ENCODE data around the gene CCSAP.
A peak's percentile ranks its signal among the peaks of the same experiment; 100 is the strongest.
"Not testable (repeated sequence)": the region's sequence is repeated elsewhere in the genome, so short reads cannot be mapped to it uniquely, and the experiment has no call there.

The CCSAP gene, protein sequence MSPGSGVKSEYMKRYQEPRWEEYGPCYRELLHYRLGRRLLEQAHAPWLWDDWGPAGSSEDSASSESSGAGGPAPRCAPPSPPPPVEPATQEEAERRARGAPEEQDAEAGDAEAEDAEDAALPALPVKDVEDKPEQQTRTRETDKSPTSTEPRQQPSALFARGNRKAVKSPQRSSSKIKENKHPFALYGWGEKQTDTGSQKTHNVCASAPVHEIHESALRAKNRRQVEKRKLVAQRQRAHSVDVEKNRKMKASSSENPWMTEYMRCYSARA

DNA sequence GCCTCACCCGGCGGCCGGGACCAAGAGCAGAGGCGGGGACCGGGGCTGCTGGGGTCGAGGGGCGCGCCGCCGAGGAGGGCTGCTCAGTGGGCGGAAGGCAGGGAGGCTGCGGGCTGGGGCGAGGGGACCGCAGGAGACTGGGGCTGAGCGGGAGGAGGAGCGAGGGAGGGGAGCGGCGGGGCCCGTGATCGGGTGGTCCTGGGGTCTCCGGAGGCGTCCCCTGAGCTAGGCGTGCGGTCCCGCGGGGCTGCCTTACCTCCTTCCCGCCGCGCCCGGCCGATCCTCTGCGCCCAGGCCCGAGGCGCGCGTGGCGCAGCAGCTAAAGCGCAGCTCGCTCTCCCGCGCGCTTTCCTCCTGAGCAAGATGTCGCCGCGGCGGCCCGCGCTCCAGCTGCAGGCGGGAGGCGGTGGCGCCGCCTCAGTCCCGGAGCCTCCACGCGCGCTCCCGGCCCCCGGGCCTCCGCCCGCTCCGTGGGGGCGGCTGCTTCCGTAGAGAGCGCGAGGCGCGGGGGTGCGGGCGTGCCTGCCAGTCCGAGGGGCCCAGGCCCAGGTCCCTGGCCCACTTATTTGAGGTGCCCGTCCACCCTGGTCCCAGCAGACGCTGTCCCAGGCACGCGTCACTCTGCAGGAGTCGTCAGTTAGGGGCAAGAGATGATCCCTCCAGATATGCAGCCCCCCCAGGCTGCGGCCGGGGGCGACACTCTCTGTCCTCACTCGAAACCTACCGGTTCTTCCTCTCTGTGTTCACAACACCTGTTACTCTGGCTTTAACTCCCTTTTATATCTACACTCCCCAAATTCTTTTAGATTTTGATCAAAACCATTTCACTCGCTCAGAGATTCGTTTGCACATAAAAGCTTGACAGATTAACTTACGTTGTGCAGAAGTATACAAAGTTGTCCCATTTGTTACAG, at the start of gene CCSAP:
Gene CCSAP (minus strand): TSS at position 392 of the 914 bp plus-strand sequence. CDS start 582 bp downstream, outside the sequence.
- peak; percentile 61 to 62 for DNase-seq

DNA sequence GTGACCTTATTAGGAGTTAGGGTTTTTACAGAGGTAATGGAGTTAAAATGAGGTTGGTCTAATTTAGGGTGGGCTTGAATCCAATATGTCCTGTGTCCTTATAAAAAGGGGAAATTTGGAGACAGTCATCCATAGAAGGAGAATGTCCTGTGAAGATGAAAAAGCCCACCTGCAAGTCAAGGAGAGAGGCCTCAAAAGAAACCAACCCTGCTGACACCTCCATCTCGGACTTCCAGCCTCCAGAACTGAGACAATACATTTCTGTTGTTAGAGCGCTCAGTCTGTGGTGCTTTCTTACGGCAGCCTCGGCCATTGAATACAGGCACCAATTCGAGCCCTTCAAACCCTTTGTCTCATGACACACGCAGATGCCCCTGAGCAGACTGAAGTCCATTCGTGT, 47.3 kb upstream of the CCSAP start:
- DNase-seq: no peak

DNA sequence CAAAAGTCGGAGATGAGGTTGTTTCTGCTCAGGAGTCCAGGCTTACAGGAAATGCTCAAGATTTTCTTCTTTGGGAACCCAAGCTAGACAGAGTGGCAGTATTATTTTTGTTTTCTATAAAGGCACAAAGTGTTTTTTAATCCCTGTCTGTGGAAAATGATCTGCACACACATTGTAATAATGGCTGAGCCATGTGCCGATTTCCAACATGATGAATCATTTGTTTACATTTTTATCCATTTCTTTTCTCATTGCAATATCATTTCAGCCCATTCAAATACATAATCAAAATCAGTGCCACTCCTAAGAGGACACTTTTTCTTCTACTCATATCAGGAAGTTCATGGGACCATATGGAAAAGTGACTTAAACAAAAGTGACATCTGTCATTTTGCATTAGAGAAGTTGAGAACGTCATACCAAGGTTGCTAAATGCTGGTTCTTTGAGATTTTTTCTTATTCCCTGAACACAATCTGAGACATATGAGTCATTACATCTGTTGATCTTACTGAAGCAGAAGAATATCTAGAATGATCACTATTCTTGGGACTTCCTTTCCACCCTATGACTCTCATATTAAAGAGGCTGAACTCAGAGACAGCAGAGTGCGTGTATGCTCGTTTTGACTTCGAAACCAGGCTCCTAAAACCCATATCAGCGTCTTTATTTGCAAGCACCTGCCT, 46.2 kb upstream of the CCSAP start:
- DNase-seq: no peak

DNA sequence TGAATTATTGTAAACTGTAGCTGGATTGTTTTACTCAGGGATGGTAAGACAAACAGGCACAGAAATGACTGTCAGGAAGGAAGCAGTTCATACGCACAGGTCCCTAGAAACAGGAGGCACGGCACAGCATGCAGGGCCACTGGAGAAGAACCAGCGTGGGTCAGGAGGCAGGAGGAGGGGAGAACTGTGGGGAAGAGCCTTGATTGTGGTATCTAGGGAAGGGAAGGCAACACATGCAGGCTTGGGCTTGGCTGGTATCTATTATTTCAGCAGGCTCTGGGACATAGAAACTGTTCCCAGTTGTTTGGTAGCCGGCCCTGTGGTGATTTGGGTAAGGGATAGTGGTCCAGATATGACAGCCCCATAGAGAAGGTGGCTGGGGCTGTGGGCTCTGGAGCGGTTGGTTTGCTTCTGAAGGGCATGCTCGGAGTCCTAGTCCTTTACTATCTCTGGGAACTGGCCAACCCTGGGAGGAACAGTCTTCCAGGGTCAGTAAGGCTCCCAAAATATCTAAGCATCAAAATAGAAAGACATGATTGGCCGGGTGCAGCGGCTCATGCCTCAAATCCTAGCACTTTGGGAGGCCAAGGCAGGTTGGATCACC, 43.1 kb upstream of the CCSAP start:
- no peak for DNase-seq

DNA sequence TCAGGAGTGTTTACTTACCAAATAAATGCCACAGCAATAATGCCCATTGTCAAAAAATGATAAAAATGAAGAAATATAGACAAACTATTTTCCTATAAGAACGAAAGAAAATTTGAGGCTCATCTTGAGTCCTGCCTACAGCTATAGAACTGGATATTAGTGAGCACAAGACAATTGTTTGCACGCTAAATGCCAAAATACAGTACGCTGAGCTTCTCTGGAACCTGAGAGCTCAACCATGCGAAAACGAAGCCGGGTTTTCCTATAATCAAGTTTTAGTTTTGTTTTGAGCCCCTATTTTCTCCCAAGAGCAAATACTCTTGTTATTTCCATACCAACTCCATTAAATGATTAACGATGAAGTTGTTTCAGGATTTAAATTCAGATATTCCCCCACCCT, 42.0 kb upstream of the CCSAP start:
- no peak for DNase-seq

DNA sequence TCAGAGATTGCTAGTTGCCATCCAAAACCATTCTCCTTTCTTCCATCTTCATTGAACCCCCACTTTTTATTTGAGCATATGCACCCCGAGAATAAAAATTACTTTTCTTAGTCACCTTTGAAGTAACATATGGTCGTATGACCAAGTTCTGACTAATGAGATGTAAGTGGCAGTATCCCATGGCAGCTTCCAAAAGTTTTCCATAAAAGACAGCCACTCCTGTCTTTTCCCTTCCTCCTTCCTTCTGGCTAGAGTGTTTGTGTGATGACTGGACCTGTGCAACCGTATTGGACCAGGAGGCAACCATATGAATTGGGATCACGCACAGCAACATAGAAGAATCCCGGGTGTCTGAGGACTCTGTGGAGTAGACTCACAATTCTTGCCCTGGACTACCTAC, 41.1 kb upstream of the CCSAP start:
- DNase-seq: no peak

DNA sequence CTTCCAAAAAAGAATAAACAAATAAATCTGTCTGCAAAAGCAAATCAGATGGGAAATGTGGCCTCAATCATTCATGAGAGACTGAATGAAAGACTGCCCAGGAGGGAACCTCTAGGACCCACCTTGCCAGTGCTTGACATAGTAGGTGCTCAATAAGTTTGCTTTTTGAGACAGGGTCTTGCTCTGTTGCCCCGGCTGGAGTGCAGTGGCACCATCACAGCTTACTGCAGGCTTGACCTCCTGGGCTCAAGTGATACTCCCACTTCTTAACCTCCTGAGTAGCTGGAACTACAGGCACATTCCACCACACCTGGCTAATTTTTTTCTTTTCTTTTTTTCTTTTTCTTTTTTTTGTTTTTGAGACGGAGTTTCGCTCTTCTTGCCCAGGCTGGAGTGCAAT, 40.3 kb upstream of the CCSAP start:
- DNase-seq: no peak

DNA sequence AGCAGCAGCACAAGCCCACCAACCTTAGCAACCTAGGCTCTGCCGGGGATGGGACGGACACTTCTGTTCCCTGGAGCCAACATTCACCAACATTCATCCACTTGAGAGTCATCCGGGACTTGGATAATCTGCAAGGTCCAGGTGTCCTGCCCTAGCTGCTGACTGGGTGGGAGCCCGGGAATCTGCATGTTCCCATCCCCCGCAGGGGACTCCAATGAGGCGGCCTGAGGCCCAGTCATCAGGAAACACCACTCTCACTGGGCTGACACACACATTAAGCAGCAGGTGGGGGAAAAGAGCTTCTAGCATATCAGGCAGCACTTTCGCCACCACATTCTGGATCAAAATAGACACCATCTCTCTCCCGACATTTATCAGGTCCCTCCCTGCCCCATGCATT, 38.4 kb upstream of the CCSAP start:
- no peak for DNase-seq

DNA sequence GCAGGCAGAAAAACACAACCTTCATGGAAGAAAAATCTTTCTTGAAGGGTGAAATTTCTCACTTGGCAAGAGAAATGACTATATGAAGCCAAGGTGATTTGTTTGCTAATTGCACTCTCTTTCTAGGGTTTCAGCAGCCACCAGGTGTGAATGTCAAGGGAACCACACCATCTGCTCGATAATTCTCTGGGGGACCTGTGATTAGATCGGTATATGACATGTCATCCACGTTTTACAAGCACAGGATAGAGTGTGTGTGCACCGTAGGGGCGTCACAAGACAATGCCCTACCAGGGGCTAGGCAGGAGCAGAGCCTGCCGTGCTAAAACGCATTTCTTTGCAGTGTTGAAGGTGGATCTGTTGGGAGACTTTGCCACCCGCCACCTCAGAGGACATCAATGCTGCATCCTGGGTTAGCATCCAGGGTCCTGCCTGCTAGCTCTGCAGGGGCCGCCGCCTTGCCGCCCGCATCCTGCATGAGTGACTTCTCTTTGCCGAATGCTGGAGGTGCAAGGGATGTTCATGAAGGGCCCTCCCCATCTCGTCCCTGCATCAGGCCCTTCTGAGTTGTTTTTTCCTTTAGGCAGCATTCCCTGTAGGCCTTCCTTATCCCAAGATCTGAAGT, 37.8 kb upstream of the CCSAP start:
- no peak for DNase-seq

DNA sequence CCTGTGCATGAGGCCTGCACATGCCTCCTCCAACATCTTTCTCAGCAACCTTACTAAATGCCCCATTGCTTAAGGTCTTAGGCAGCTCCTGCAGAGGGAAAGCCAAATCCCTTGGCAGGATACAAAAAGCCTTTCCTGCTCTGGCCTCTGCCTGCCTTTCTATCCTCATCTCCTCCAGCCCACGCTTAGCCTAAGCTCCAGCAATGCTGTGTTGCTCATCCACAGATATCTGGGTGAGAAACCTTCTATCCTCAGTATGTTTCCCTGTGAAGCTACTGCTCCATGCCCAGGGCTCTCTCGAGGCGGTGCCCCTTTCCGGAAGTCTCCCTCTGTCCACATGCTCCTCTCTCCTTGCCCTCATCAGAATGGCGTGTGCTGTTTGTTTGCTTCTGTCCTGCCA, 37.0 kb upstream of the CCSAP start:
- no peak for DNase-seq

DNA sequence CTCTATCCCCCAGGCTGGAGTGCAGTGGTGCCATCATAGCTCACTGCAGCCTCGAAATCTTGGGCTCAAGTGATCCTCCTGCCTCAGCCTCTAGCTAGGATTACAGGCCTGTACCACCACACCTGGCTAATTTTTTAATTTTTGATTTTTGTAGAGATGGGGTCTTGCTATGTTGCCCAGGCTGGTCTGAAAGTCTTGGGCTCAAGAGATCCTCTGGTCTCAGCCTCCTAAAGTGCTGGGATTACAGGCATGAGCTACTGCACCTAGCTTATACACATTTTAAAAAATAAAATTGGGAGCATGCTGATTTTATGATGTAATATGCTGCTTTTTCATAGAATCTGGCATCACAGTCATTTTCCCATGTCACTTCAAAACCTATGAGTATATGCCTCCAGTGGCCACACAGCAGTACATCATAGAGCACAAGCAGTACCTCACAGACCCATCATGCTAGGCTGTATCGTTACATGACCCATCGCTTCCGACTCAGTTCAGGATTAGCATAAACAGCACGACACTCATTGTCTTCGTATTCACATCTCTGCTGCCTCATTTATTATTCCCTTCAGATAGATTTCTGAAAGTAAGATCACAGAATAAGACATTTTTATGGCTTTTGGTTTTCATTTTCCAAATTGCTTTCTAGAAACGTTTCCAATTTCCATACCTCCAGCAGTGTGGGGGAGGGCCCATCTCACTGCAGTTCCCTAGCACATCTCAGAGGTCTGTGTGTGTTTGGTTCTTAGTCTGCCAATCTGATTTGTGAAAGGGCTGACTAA, 35.9 kb upstream of the CCSAP start:
- DNase-seq: no peak

DNA sequence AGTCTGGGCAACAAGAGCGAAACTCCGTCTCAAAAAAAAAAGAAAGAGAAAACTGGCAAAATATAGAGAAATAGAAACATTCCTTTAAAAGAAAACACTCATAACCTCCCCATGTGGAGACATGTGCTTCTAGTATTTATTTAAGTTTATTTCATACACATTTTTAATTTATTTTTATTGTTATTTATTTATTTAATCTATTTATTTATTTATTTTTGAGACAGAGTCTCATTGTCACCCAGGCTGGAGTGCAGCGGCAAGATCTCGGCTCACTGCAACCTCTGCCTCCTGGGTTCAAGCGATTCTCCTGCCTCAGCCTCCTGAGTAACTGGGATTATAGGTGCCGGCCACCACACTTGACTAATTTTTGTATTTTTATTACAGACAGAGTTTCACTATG, 35.2 kb upstream of the CCSAP start:
- not testable (repeated sequence) for DNase-seq

DNA sequence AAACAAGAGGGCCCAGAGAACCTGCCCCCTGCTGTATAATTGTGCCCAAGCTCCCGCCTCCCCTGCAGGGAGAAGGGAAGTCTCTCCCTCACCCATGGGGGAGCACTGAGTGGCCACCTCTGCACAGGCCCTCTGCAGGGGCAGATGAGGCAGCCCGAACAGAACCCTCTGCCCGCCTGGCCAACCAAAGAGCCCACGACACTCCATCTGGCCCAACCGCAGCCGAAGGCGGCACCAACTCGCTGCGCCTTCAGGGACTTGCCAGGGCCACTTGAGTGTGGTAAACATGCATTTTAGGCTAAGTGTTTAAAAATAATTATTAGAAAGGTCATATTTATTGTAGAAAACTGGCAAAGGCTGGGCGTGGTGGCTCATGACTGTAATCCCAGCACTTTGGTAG, 34.6 kb upstream of the CCSAP start:
- DNase-seq: no peak

DNA sequence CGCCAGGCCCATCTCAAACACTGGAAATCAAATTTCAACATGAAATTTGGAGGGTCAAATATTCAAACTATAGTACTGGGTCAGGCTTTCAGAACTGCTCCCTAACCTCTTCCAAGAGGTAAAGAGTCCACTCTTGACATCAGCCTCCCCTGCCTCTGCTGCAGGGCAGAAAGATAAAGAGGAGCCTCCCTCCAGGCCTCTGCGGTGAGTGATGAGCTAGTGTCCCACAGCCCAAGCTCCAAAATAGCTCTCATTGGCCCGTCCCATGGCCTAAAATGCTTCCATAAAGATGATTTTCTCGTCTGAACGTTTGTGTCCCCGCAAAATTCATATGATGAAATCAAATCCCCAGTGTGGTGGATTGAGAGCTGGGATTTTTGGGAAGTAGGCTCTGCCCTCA, 33.7 kb upstream of the CCSAP start:
- no peak for DNase-seq

DNA sequence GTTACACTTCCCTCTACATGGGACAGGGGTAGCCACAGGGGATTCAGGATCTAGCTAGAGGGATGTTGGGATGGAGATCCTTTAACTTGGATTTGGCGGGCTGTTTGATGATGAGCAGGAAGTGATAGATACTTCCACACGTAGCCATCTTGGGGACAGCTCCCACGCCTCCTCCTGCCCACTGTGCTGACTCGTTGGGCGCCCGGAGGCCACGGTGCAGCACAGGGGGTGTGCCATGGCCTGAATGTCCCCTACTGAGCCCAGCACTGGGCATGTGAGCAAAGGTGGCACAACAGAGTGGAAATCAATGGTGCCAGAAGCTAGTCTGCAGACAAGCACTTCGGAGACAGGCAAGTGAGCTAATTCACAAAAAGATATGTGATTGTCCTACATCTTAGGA, 31.6 kb upstream of the CCSAP start:
- DNase-seq: no peak

DNA sequence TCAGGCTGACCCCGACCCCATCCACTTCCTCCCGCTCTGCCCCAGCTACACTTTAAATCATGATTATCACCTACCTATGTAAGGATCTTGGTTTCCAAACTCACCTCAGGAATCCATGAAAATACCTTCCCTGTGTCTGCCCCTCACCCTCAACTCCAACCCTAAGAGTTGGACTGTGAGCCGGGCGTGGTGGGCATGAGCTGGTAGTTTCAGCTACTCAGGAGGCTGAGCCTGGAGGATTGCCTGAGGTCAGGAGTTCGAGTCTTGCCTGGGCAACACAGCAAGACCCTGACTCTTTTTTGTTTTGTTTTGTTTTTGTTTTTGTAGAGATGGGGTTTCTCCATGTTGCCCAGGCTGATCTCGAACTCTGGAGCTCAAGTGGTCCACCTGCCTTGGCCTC, 30.5 kb upstream of the CCSAP start:
- no peak for DNase-seq

DNA sequence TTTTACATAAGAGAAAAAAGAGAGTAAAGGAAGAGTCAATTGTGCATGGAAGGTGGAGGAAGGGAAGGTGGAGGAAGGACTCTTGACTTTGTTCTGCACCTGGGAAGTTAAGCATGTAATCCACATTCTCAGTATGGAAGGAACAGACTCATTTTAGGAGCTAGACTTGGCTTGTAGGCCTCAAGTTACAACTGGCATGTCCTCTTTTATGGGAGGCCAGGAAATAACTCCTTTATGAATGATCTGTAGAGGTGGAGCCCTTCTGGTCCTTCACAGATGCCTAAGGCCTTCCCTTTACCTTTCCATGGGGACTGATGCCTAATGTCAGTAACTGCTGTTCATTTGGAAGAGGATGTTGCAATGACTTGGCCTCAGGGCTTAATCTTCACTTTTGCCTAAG, 29.4 kb upstream of the CCSAP start:
- no peak for DNase-seq

DNA sequence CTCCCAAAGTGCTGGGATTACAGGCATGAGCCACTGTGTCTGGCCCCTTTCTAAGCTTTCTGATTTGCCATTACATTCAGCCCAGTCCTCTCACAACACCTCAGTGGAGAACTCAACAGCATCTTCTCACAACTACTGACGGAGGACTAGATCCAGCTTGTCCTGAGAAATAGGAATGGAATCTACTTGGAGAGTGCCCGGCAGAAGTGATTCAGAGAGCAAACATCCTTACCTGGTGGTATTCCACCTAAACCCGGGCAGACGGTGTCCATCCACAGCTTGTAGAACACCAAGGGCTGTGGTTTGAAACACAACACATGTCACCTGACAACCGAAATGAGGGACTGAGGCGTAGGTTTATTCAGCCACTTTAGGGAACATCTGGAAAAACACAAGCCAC, 28.8 kb upstream of the CCSAP start:
- no peak for DNase-seq

DNA sequence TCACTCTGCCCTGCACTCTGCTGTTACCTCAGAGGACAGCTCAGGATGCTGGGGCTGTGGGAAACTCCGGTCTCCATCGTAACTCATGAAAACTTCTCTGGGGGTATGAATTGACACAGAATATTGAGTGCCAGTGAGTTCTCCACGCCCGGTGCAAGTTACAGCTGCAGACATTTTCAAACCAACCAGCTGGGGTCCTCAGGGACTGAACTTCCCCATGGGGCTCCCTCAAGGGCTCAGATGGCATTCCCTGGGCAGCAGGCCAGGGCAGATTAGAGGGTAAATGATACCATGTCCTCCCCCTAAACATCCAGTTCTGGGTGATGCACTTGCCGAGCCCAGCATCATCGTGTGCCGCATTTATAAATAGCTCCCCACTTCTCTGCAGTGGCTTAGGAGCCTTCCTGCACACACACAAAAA, 27.8 kb upstream of the CCSAP start:
- no peak for DNase-seq

DNA sequence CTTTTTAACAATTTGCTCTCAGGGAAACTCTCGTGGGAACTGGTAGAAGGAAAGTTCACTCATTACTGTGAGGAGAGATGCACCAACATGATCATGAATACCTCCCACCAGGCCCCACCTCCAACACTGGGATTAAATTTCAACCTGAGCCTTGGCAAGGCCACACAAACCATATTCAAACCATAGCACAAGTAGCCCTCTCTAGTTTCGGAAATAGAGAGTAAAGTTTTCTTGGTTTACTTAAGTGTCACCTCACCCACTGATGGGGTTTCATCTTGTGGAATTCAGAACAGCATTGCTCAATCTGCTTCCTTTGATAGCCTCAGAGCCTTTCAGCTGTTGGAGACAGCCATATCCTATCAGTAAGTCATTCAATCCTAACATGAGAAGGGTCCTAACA, 25.5 kb upstream of the CCSAP start:
- DNase-seq: no peak

DNA sequence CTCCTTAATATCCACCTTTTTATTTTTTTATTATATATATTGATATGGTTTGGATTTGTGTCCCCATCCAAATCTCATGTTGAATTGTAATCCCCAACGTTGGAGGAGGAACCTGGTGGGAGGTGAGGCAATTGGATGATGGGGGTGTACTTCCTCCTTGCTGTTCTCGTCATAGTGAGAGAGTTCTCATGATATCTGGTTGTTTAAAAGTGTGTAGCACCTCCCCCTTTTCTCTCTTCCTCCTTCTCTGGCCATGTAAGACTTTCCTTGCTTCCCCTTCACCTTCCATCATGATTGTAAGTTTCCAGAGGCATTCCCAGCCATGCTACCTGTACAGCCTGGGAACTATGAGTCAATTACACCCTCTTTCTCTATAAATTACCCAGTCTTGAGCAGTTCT, 22.7 kb upstream of the CCSAP start:
- DNase-seq: no peak
